ENCODE results near the gene CLASRP.

GRCh38 chr19:45010306-45010705 lies 28.5 kb upstream of the CLASRP start:
- TF ChIP-seq CTCF (IDR thresholded peaks at IDR 0.05; ENCODE audit: low read depth, low read length, poor library complexity, severe bottlenecking) (no peak), EZH2phosphoT487 (IDR thresholded peaks at IDR 0.05; ENCODE audit: borderline replicate concordance, low read length) (no peak)
